GM12892 (cell line): ENCODE results near the gene ZDHHC11B.

Experiments
- POLR2A ChIP-seq: IDR thresholded peaks from 2 replicates; pipeline ENCODE4 v1.6.1; 2011; ENCODE audit warnings: low read depth, low read length, control low read depth
- POLR2AphosphoS5 ChIP-seq: IDR thresholded peaks from 2 replicates; pipeline ENCODE4 v1.6.1; 2011; ENCODE audit warnings: low read depth, low read length, control low read depth
- TAF1 ChIP-seq: IDR thresholded peaks from 2 replicates; pipeline ENCODE4 v1.6.1; 2011; ENCODE audit warnings: low read depth, mild to moderate bottlenecking, control low read depth, low read length, borderline replicate concordance

GRCh38 chr5:675871-676698, 108.4 kb downstream of the ZDHHC11B start:
- TF ChIP-seq POLR2A (no peak), TAF1 (no peak), POLR2AphosphoS5 (no peak)
